Measurements from ENCODE around the gene CMTM6.
A peak's percentile ranks its signal among the peaks of the same experiment; 100 is the strongest.
"Not testable (repeated sequence)": the region's sequence is repeated elsewhere in the genome, so short reads cannot be mapped to it uniquely, and the experiment has no call there.

CMTM6 gene

GRCh38 chr3:32463415-32463814, 39.2 kb downstream of the CMTM6 start:
- DNase-seq: not testable (repeated sequence)

GRCh38 chr3:32462191-32462986, 40.3 kb downstream of the CMTM6 start:
- not testable (repeated sequence) for DNase-seq

GRCh38 chr3:32460817-32461496, 41.7 kb downstream of the CMTM6 start:
- not testable (repeated sequence) for DNase-seq

GRCh38 chr3:32460031-32460749, 42.5 kb downstream of the CMTM6 start:
- DNase-seq: peak; percentile 89

- DNase-seq: no peak
These were observed 43.2 kb downstream of the CMTM6 start for GRCh38 chr3:32459450-32459849.

GRCh38 chr3:32457971-32458471, 44.6 kb downstream of the CMTM6 start:
- DNase-seq: peak; percentile 13

- DNase-seq: no peak
These were observed 46.1 kb downstream of the CMTM6 start for GRCh38 chr3:32456429-32457130.

GRCh38 chr3:32455609-32456428, 46.8 kb downstream of the CMTM6 start:
- DNase-seq: no peak

GRCh38 chr3:32454731-32455608, 47.7 kb downstream of the CMTM6 start:
- DNase-seq: no peak

- no peak for DNase-seq
These were observed 48.5 kb downstream of the CMTM6 start for GRCh38 chr3:32454111-32454510.

- no peak for DNase-seq
These were observed 49.3 kb downstream of the CMTM6 start for GRCh38 chr3:32453346-32453745.

GRCh38 chr3:32452009-32452408, 50.6 kb downstream of the CMTM6 start:
- no peak for DNase-seq

GRCh38 chr3:32450992-32451659, 51.5 kb downstream of the CMTM6 start:
- peak; percentile 50 for DNase-seq

GRCh38 chr3:32450426-32450825, 52.2 kb downstream of the CMTM6 start:
- DNase-seq: no peak

- DNase-seq: no peak
These were observed 53.0 kb downstream of the CMTM6 start for GRCh38 chr3:32449691-32450090.

GRCh38 chr3:32448686-32449474, 53.8 kb downstream of the CMTM6 start:
- no peak for DNase-seq

- DNase-seq: no peak
These were observed 54.7 kb downstream of the CMTM6 start for GRCh38 chr3:32447865-32448400.

GRCh38 chr3:32443478-32443877, 59.2 kb downstream of the CMTM6 start:
- no peak for DNase-seq

GRCh38 chr3:32442766-32443165, 59.9 kb downstream of the CMTM6 start:
- DNase-seq: no peak

Measured in NCI-H146 (cell line).